Measurements from ENCODE around the gene ZBTB43. TPM values are rescaled to one million over a fixed set of nuclear protein-coding genes. Genes with fewer than 3 reads are reported as not detected.

The ZBTB43 gene
- total RNA-seq, 4 donors from 2014 or later: 26.9 to 153 (median 35.6) TPM

- whole genome bisulfite sequencing, 2 donors: 31 to 43% methylated on average over 3 of the region's 3 CpGs
- TF ChIP-seq, protein P1, sequence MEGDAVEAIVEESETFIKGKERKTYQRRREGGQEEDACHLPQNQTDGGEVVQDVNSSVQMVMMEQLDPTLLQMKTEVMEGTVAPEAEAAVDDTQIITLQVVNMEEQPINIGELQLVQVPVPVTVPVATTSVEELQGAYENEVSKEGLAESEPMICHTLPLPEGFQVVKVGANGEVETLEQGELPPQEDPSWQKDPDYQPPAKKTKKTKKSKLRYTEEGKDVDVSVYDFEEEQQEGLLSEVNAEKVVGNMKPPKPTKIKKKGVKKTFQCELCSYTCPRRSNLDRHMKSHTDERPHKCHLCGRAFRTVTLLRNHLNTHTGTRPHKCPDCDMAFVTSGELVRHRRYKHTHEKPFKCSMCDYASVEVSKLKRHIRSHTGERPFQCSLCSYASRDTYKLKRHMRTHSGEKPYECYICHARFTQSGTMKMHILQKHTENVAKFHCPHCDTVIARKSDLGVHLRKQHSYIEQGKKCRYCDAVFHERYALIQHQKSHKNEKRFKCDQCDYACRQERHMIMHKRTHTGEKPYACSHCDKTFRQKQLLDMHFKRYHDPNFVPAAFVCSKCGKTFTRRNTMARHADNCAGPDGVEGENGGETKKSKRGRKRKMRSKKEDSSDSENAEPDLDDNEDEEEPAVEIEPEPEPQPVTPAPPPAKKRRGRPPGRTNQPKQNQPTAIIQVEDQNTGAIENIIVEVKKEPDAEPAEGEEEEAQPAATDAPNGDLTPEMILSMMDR (IDR thresholded peaks at IDR 0.05): no peak
- no peak overlapping the region for H3K4me3 ChIP-seq (ENCODE audit: low read depth, poor library complexity, severe bottlenecking)
- no peak for DNase-seq (ENCODE audit: low spot score in 2 of 2)
- intact Hi-C loops (cut with DNase I; ENCODE audit: low total_unique reads): no loop called here
Observed at GRCh38 chr9:126852086-126852688, 47.3 kb downstream of the ZBTB43 start.

DNA sequence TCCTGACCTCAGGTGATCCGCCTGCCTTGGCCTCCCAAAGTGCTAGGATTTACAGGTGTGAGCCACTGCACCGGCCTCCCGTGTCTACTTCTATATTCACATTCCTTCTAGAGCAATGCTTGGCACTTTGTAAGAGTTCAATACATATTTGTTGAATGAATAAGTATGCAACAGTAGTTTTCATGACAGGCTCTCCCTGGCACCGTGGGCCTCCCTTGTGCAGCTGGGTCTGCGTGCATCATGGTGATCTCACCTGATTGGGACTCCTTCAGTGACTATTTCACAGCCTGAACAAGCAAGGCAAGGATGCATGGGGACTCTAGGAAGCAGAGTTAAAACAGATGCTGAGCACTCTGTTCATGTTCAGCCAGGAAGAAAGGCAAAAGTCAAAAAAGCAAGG, 48.8 kb downstream of the ZBTB43 start:
- intact Hi-C loops (cut with DNase I; ENCODE audit: low total_unique reads): no loop called here
- TF ChIP-seq, protein P1 (IDR thresholded peaks at IDR 0.05): no peak
- no peak for TF ChIP-seq POLR2A (IDR thresholded peaks at IDR 0.05)
- no peak for DNase-seq (ENCODE audit: low spot score in 2 of 2)
- no peak overlapping the region for H3K4me3 ChIP-seq (ENCODE audit: low read depth, poor library complexity, severe bottlenecking)
- 65 to 75% methylated on average over 5 of the region's 5 CpGs for WGBS, 2 donors

DNA sequence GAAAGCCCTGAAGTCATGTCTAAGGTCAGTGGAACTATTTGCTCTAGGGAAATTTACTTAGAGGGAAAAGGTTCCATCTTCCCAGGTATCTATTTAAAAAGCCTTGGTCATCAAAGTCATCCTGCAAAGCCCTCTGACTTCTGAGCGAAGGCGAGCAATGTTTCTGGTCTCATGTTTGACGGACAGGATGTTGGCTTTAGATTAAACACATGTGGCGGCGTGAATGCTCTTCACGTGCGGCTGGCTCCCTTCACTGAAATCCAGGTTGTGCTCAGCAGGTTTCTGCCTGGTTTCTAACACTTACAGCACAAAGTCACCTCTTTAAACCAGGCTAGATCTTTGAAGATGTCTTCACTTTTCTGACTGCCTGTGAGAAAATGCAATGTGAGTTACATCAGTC, 49.9 kb downstream of the ZBTB43 start:
- intact Hi-C loops (cut with DNase I; ENCODE audit: low total_unique reads): no loop called here
- H3K4me3 ChIP-seq (ENCODE audit: low read depth, poor library complexity, severe bottlenecking): no peak overlapping the region
- 38 to 53% methylated on average over 7 of the region's 7 CpGs for WGBS, 2 donors
- TF ChIP-seq, protein P1 (IDR thresholded peaks at IDR 0.05): no peak
- TF ChIP-seq POLR2A (IDR thresholded peaks at IDR 0.05): no peak
- no peak for DNase-seq (ENCODE audit: low spot score in 2 of 2)

DNA sequence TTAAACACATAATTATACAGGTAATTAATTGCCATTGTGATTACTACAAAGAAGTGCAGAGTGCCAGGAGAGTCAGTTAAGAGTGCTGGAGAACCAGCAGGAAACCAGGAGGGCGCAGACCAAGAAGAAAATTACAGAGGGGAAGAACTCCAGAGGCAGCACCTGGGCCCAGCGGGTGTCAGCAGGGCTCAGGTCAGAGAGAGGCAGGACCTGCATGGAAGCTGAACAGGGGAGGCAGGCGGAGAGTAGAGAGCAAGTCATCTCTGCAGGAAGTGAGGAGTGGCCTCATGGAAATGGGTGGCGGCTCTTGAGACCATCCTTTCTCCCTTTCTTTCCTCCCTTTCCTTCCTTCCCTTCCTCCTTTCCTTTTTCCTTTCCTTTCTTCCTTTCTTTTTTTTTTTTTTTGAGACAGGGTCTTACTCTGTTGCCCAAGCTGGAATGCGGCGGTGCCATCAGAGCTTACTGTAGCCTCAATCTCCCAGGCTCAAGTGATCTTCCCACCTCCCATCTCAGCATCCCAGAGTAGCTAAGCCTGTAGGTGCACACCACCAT, 51.6 kb downstream of the ZBTB43 start:
- H3K4me3 ChIP-seq (ENCODE audit: low read depth, poor library complexity, severe bottlenecking): no peak overlapping the region
- DNase-seq (ENCODE audit: low spot score in 2 of 2): no peak
- TF ChIP-seq, protein P1 (IDR thresholded peaks at IDR 0.05): no peak
- no peak for TF ChIP-seq POLR2A (IDR thresholded peaks at IDR 0.05)
- WGBS, 2 donors: 87 to 89% methylated on average over 6 of the region's 6 CpGs
- intact Hi-C loops (cut with DNase I; ENCODE audit: low total_unique reads): no loop called here

GRCh38 chr9:126857261-126857960, 52.6 kb downstream of the ZBTB43 start:
- H3K4me3 ChIP-seq (ENCODE audit: low read depth, poor library complexity, severe bottlenecking): no peak overlapping the region
- DNase-seq (ENCODE audit: low spot score in 2 of 2): no peak
- TF ChIP-seq POLR2A (IDR thresholded peaks at IDR 0.05): no peak
- intact Hi-C loops (cut with DNase I; ENCODE audit: low total_unique reads): no loop called here
- 42% methylated on average over 8 of the region's 8 CpGs for WGBS, 2 donors

DNA sequence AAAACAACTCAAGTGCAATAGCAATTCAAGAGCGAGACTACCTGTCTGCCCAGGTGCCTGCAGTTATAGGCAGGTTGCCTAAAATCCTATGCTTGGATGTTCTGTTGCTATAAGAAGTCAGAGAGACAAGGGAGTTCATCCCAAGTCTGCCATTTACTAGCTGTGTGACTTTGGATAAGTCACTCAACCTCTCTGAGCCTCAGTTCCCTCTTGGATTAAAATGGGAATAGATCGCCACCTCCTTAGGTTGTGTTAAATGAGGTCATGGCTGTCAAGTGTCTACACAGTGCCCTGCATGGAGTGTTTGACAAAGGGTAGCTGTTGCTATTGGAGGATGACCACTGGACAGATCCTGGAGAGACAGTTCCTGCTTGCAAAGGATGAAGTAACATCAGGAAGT, 54.3 kb downstream of the ZBTB43 start:
- no peak for DNase-seq (ENCODE audit: low spot score in 2 of 2)
- H3K4me3 ChIP-seq (ENCODE audit: low read depth, poor library complexity, severe bottlenecking): no peak overlapping the region
- TF ChIP-seq, protein P1 (IDR thresholded peaks at IDR 0.05): no peak
- TF ChIP-seq POLR2A (IDR thresholded peaks at IDR 0.05): no peak
- intact Hi-C loops (cut with DNase I; ENCODE audit: low total_unique reads): no loop called here
- 94 to 96% methylated on average over 2 of the region's 2 CpGs for WGBS, 2 donors
